Parathyroid adenoma (tissue), 2 donors: Measurements from ENCODE around the gene MIDN.
A peak's percentile ranks its signal among the peaks of the same experiment; 100 is the strongest.

ENCODE experiments used
- H2AFZ ChIP-seq: fragments of 300-600 bp; sonication (generic); one replicate; pipeline ENCODE4 v1.7.0; 2017; ENCODE audit warnings: antibody characterized with exemption, mild to moderate bottlenecking
- H3K27ac ChIP-seq: fragments of 300-600 bp; sonication (generic); one replicate; pipeline ENCODE4 v1.7.0; 2017
- H3K27me3 ChIP-seq: fragments of 300-600 bp; sonication (generic); one replicate; pipeline ENCODE4 v1.7.0; 2017; ENCODE audit warnings: low read length; ENCODE audit not compliant: control insufficient read depth, insufficient read depth
- H3K36me3 ChIP-seq: fragments of 300-600 bp; sonication (generic); one replicate; pipeline ENCODE4 v1.7.0; 2017; ENCODE audit warnings: low read length; ENCODE audit not compliant: control insufficient read depth, insufficient read depth
- H3K4me1 ChIP-seq: fragments of 300-600 bp; sonication (generic); one replicate; pipeline ENCODE4 v1.7.0; 2017; ENCODE audit warnings: control low read depth
- H3K4me2 ChIP-seq: fragments of 300-600 bp; sonication (generic); one replicate; pipeline ENCODE4 v1.7.0; 2017; ENCODE audit warnings: low read length
- H3K4me3 ChIP-seq: fragments of 300-600 bp; sonication (generic); one replicate; pipeline ENCODE4 v1.7.0; 2017; ENCODE audit warnings: low read depth, low read length
- H3K79me2 ChIP-seq: fragments of 300-600 bp; sonication (generic); one replicate; pipeline ENCODE4 v1.7.0; 2017; ENCODE audit warnings: control low read depth
- H3K9ac ChIP-seq: fragments of 300-600 bp; sonication (generic); one replicate; pipeline ENCODE4 v1.7.0; 2017; ENCODE audit warnings: mild to moderate bottlenecking
- H3K9me3 ChIP-seq: fragments of 300-600 bp; sonication (generic); one replicate; pipeline ENCODE4 v1.7.0; 2017; ENCODE audit warnings: low read length; ENCODE audit not compliant: control insufficient read depth
- CTCF ChIP-seq: fragments of 300-600 bp; sonication (generic); IDR thresholded peaks from one replicate; pipeline ENCODE4 v1.7.0; 2017; ENCODE audit warnings: antibody characterized with exemption, mild to moderate bottlenecking
- donor health status: primary hyperparathyroidism.

The MIDN gene

DNA sequence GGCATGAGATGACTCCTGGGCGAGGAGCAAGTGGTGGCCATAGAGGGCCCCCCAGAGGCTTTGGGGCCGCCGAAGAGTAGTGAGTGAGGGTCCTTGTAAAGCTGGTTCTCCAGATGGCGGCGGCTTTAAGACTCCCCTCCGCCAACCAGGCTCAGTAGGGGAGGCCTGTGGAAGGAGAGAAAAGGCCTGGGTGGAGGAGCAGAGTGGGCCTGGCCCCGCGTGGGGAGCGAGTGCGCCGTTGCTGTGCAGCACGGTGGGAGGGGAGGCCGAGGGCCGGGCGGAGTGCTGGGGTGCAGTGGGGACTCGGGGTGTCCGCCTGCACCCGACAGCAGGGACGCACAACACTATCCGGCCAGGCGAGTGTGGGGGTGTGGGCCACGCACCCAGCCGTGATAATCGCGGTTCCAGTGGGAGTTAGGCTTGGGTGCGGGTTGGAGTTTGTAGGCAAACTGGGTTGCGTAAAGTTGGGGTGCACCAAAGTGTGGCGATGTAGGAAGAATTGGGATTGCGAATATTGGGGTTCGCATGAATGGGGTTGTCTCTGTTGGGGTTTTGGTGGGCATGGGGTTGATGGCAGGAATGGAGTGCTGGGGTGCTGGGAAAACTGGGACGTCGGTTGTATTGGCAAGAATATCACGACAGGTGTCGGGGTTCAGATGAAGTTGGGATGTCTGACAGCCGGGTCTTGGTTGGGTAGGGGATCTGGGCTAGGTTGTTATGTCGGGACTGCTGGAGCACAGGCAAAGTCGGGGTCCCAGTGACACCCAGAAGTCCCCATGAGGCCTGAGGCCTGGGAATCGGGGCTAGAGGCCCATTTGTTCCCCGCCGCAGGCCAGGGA is 20.1 kb downstream of the MIDN start:
- Histone ChIP-seq H3K79me2 (peaks cover 30% of the 10 kb centered on the region), H3K4me1 (peaks cover 48% of the 10 kb centered on the region), H3K27me3 (no peaks in the 10 kb centered on the region), H3K4me2 (peak overlapping the region; percentile 36), H3K9me3 (no peaks in the 10 kb centered on the region), H3K36me3 (no peaks in the 10 kb centered on the region), H3K9ac (no peak overlapping the region), H3K27ac (peak overlapping the region; percentile 90), H3K4me3 (no peak overlapping the region), H2AFZ (peak overlapping the region; percentile 40)
- TF ChIP-seq CTCF = no peak

- H3K27ac ChIP-seq = peak within 1 kb of the TSS; percentile 90
- peak within 1 kb of the TSS; percentile 96 for H3K4me3 ChIP-seq
- no peaks in the 10 kb centered on the region for H3K9me3 ChIP-seq
- peak within 1 kb of the TSS; percentile 32 for H3K9ac ChIP-seq
- H3K27me3 ChIP-seq = no peaks in the 10 kb centered on the region
- no peaks in the 10 kb centered on the region for H3K36me3 ChIP-seq
- peaks cover 33% of the 10 kb centered on the region for H3K79me2 ChIP-seq
- H2AFZ ChIP-seq = peak within 1 kb of the TSS; percentile 40
- no peak for TF ChIP-seq CTCF
- peaks cover 45% of the 10 kb centered on the region for H3K4me1 ChIP-seq
- H3K4me2 ChIP-seq = peak within 1 kb of the TSS; percentile 99
Observed at GRCh38 chr19:1269065-1269477, 20.7 kb downstream of the MIDN start, which contains the start of gene CIRBP. Gene CIRBP, plus strand, starts transcription at chr19:1269332. Its CDS starts 1,602 bp downstream, at chr19:1270934.

DNA sequence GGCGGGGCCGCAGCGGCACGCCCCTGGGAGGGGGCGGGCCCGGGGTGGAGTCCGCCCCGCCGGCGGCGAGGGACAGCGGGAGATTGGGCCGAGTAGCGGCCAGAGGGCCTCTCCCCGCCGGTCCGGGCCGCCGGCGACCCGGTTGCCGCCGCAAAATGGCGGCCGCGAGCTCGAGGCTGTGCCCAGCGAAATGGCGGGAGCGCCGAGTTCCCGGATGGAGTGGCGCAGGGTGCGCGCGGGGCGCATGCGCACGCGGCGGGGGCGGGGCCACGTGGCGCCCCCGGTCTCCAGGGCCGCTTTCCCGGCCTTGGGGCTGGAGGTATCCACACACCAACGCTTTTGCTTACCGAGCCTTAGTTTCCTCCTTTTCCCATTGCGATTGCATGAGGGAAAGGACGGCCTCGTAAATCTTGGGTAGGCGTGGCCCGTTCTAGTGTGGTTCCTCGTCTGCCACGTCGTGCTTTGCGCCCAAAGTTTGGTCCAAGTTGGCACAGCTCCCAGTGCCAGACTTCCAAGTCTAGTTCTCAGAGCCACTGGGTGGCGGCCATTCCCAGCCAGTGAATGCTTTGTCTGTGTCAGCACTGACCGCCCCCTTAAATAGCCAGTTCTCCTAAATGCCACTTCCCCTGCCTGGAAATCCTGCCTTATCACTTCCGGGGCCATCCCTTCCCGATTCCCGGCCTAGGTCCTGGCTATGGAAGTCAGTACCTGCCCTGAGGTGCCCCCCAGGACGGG is 21.3 kb downstream of the MIDN start:
- Histone ChIP-seq H2AFZ (no peak overlapping the region), H3K4me2 (peak overlapping the region; percentile 99), H3K27me3 (no peaks in the 10 kb centered on the region), H3K79me2 (peaks cover 34% of the 10 kb centered on the region), H3K4me1 (peaks cover 47% of the 10 kb centered on the region), H3K9me3 (no peaks in the 10 kb centered on the region), H3K27ac (peak overlapping the region; percentile 90), H3K4me3 (peak overlapping the region; percentile 96), H3K36me3 (no peaks in the 10 kb centered on the region), H3K9ac (peak overlapping the region; percentile 32)
- TF ChIP-seq CTCF = peak; percentile 16

DNA sequence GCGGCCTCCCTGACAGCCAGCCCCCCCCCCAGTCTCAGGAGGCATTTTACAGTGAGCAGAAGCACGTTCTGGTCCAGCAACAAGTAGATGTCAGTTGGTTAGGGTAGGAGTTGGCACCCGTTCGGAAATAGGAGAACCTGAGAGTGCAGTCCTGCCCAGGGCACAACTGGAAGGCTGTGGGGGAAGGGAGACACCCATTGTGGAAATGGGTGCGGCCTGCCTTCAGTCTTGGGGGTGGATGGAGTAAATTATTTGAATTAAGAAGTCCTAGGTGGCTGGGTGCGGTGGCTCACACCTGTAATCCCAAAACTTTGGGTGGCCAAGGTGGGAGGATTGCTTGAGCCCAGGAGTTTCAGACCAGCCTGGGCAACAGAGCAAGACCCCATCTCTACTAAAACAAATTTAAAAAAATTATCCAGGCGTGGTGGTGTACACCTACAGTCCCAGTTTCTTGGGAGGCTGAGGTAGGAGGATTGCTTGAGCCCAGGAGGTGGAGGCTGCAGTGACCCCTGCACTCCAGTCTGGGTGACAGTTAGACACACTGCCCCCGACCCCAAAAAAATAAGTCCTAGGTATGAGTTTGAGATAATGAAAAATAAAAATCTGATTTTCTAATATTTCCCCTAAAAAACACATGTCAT is 21.9 kb downstream of the MIDN start:
- Histone ChIP-seq H2AFZ (no peak overlapping the region), H3K9me3 (no peaks in the 10 kb centered on the region), H3K79me2 (peaks cover 34% of the 10 kb centered on the region), H3K9ac (peak overlapping the region; percentile 32), H3K4me3 (peak overlapping the region; percentile 96), H3K36me3 (no peaks in the 10 kb centered on the region), H3K27me3 (no peaks in the 10 kb centered on the region), H3K4me1 (peaks cover 47% of the 10 kb centered on the region), H3K27ac (peak overlapping the region; percentile 90), H3K4me2 (peak overlapping the region; percentile 99)
- no peak for TF ChIP-seq CTCF
